Prostate gland (tissue), 2 donors: ENCODE data around the gene ACSM5. TPM values are rescaled to one million over a fixed set of nuclear protein-coding genes. Genes with fewer than 3 reads are reported as not detected.
"Not testable (repeated sequence)": the region's sequence is repeated elsewhere in the genome, so short reads cannot be mapped to it uniquely, and the experiment has no call there.

Source experiments
- DNase-seq: peaks from one replicate; pipeline ENCODE4 v3.0.0-alpha.2; 2019; ENCODE audit warnings: low spot score
- H3K27ac ChIP-seq, 2 donors: fragments of 200-600 bp; sonication (generic); 2 replicates each; pipeline ENCODE4 v1.5.1; 2017 to 2019
- H3K27me3 ChIP-seq: fragments of 200-600 bp; sonication (generic); replicated peaks from 2 replicates; pipeline ENCODE4 v1.5.1; 2019; ENCODE audit not compliant: insufficient read depth
- H3K36me3 ChIP-seq, 2 donors: fragments of 200-600 bp; sonication (generic); 1 replicate in 1 of 2; 2 replicates in 1 of 2; pipeline versions ENCODE4 v1.5.1 to v1.8.1; 2017 to 2019
- H3K4me1 ChIP-seq: fragments of 200-600 bp; sonication (generic); replicated peaks from 2 replicates; pipeline ENCODE4 v1.5.1; 2019
- H3K4me3 ChIP-seq, 2 donors: fragments of 200-600 bp; sonication (generic); 2 replicates each; pipeline ENCODE4 v1.5.1; 2017 to 2019
- H3K9me3 ChIP-seq: fragments of 200-600 bp; sonication (generic); 2 replicates; pipeline ENCODE4 v1.5.1; 2017
- POLR2A ChIP-seq: fragments of 450-650 bp; IDR thresholded peaks from one replicate; pipeline ENCODE4 v1.6.1; 2016; ENCODE audit warnings: antibody characterized with exemption, mild to moderate bottlenecking
- POLR2AphosphoS5 ChIP-seq: sonication (generic); formaldehyde crosslinking; IDR thresholded peaks from one replicate; pipeline ENCODE4 v1.6.1; 2017; ENCODE audit warnings: antibody characterized with exemption
- WGBS: methylation state at CpG from one replicate; pipeline ENCODE4 v1.1.5; 2018; 5-methylcytosine and 5-hydroxymethylcytosine counted together
- intact Hi-C: fragments of 100-400 bp; cut with DNase I; formaldehyde crosslinking; loops from one replicate; pipeline ENCODE4 v1.14.2; 2022
- total RNA-seq, 2 donors: library from RNA; depleted of rRNA; stranded (reverse); fragments of >200 nt; gene quantifications; one replicate each; pipeline ENCODE4 v1.1.0, GENCODE V29; 2016
- TF ChIP-seq, protein P1 (sequence below), 4 experiments: fragments of 200-600 bp in 2 of 4; fragments of 450-650 bp in 2 of 4; sonication (generic) in 2 of 4; IDR thresholded peaks; 1 replicate in 3 of 4; 2 replicates in 1 of 4; pipeline ENCODE4 v1.5.1; 2016 to 2019; ENCODE audit warnings: antibody characterized with exemption in 4 of 4, mild to moderate bottlenecking in 2 of 4, moderate library complexity in 2 of 4

The ACSM5 gene
- total RNA-seq, 2 donors from 2014 or later: 1.1 to 9.7 TPM

DNA sequence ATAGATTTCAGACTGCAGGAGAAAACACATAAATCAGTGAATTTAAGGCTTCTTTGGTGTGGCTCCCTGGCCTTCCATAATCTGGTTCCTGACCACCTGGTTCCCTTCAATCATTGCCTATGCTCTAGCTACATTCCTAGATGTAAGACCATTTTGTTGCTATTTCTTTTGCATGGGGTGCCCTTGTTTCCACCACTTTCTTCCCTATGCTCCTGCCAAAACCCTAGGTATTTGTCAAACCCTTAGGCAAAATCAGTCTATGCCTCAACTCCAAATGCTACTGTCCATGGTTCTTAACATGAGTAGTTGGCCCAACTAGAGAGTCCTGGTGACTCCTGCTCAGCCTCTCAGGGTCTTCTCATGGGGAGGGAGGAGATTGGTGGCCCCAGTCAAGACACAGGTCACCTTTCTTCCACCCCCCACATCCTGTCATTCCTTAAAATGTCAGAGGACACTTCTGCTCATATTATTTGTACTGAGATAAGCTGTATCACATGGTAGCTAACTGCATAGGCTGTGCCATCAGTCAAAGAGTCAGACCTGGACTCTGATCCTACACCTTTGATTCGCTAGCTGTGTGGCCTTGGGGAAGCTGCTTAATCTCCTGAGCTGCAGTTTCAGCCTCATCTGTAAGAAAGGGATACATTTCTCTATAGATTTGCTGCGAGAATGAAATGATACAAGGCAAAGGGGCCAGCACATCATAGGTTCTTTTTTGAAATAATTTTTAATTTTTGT lies 15.0 kb downstream of the ACSM5 start:
- no peak for DNase-seq
- no peak overlapping the region for H3K4me3 ChIP-seq
- H3K4me1 ChIP-seq: no peaks in the 10 kb centered on the region
- intact Hi-C loops: no loop called here
- H3K27me3 ChIP-seq: no peaks in the 10 kb centered on the region
- no peak overlapping the region for H3K27ac ChIP-seq
- H3K9me3 ChIP-seq: no peaks in the 10 kb centered on the region
- 87% methylated on average over 2 of the region's 2 CpGs for WGBS
- no peak for TF ChIP-seq POLR2AphosphoS5
- TF ChIP-seq, protein P1, sequence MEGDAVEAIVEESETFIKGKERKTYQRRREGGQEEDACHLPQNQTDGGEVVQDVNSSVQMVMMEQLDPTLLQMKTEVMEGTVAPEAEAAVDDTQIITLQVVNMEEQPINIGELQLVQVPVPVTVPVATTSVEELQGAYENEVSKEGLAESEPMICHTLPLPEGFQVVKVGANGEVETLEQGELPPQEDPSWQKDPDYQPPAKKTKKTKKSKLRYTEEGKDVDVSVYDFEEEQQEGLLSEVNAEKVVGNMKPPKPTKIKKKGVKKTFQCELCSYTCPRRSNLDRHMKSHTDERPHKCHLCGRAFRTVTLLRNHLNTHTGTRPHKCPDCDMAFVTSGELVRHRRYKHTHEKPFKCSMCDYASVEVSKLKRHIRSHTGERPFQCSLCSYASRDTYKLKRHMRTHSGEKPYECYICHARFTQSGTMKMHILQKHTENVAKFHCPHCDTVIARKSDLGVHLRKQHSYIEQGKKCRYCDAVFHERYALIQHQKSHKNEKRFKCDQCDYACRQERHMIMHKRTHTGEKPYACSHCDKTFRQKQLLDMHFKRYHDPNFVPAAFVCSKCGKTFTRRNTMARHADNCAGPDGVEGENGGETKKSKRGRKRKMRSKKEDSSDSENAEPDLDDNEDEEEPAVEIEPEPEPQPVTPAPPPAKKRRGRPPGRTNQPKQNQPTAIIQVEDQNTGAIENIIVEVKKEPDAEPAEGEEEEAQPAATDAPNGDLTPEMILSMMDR (IDR thresholded peaks at IDR 0.05): no peak
- no peak for TF ChIP-seq POLR2A
- no peaks in the 10 kb centered on the region for H3K36me3 ChIP-seq

DNA sequence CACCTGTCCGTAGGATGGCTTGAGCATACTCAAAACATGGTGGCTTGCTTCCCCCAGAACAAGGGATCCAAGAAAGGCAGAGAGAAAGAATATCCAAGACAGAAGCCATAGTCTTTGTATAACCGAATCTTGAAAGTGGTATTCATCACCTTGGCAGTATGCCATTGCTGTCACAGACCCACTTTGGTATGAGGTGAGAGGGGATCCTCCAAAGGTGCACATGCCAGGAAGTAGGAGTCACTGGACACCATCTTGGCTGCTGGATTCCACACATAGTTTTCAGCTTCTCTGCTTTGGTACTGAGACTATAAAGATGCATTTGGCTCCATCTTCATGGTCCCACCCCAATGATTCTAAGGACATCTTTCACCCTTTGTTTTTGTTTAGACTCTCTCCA lies 18.1 kb downstream of the ACSM5 start:
- intact Hi-C loops, H3K4me1 ChIP-seq, DNase-seq, H3K4me3 ChIP-seq, H3K9me3 ChIP-seq, H3K27me3 ChIP-seq, H3K36me3 ChIP-seq, H3K27ac ChIP-seq: not testable (repeated sequence)
- 58% methylated on average over 2 of the region's 2 CpGs for WGBS

- H3K36me3 ChIP-seq, H3K27me3 ChIP-seq, H3K4me1 ChIP-seq, DNase-seq, H3K27ac ChIP-seq, H3K4me3 ChIP-seq, H3K9me3 ChIP-seq, intact Hi-C loops: not testable (repeated sequence)
- WGBS: 74% methylated on average over 7 of the region's 7 CpGs
Measured at GRCh38 chr16:20429499-20429898, 20.2 kb downstream of the ACSM5 start.

- H3K9me3 ChIP-seq, H3K27me3 ChIP-seq, H3K36me3 ChIP-seq, H3K27ac ChIP-seq, intact Hi-C loops, H3K4me3 ChIP-seq, DNase-seq, H3K4me1 ChIP-seq: not testable (repeated sequence)
- 90% methylated on average over 1 of the region's 1 CpG for WGBS
Measured at GRCh38 chr16:20430480-20430879, 21.1 kb downstream of the ACSM5 start.

GRCh38 chr16:20430948-20431347 lies 21.6 kb downstream of the ACSM5 start:
- H3K27ac ChIP-seq: no peak overlapping the region
- no peaks in the 10 kb centered on the region for H3K9me3 ChIP-seq
- 77% methylated on average over 11 of the region's 11 CpGs for WGBS
- H3K36me3 ChIP-seq: no peaks in the 10 kb centered on the region
- no peak overlapping the region for H3K4me3 ChIP-seq
- no peaks in the 10 kb centered on the region for H3K4me1 ChIP-seq
- no peak for TF ChIP-seq POLR2AphosphoS5
- TF ChIP-seq, protein P1 (IDR thresholded peaks at IDR 0.05): no peak
- TF ChIP-seq POLR2A: no peak
- DNase-seq: no peak
- H3K27me3 ChIP-seq: no peaks in the 10 kb centered on the region
- intact Hi-C loops: no loop called here

- H3K9me3 ChIP-seq, H3K4me3 ChIP-seq, DNase-seq, H3K4me1 ChIP-seq, H3K36me3 ChIP-seq, intact Hi-C loops, H3K27me3 ChIP-seq: not testable (repeated sequence)
- peak overlapping the region; percentile 65 to 70 for H3K27ac ChIP-seq
- 14% methylated on average over 1 of the region's 2 CpGs for WGBS
Measured at GRCh38 chr16:20438950-20439349, 29.6 kb downstream of the ACSM5 start.

DNA sequence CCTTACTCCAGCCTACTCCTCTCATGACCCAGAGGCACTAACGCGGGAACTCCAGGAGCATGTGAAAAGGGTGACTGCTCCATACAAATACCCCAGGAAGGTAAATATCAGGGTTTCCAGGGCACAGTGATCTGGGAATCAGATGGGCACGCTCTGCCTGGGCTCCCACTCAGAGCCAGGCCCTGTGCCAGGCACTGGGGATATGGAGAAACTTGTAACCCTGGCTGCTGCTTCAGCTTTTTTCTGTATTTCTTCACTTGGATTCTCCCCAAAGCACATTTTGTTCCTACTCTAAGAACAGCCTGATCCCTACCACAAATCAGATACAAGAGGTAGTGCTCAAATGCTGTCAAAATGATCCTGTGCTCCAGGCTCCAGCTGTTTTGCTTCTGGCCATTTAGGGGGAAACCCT lies 30.5 kb downstream of the ACSM5 start:
- H3K9me3 ChIP-seq, H3K27me3 ChIP-seq, H3K4me1 ChIP-seq, H3K4me3 ChIP-seq, H3K36me3 ChIP-seq: not testable (repeated sequence)
- H3K27ac ChIP-seq: peak overlapping the region; percentile 65 to 70
- intact Hi-C loops: loop anchor here (10.0 kb wide), 1 partner anchor 145 kb away; no protein-coding TSS in a partner anchor
- DNase-seq: peak; percentile 81
- 7% methylated on average over 3 of the region's 3 CpGs for WGBS

- intact Hi-C loops: loop anchor here (10.0 kb wide), 1 partner anchor 144 kb away; no protein-coding TSS in a partner anchor
- not testable (repeated sequence) for H3K4me3 ChIP-seq, DNase-seq, H3K4me1 ChIP-seq, H3K36me3 ChIP-seq, H3K27me3 ChIP-seq, H3K9me3 ChIP-seq
- peak overlapping the region; percentile 56 to 75 for H3K27ac ChIP-seq
- WGBS: 56% methylated on average over 1 of the region's 1 CpG
Measured at GRCh38 chr16:20440731-20441130, 31.4 kb downstream of the ACSM5 start.
